H7 (cell line): ENCODE data around the gene KIAA0232. TPM values are rescaled to one million over a fixed set of nuclear protein-coding genes. Genes with fewer than 3 reads are reported as not detected.

Experiments used
- DNase-seq: peaks from one replicate; pipeline ENCODE4 v3.0.0; 2012
- H3K27me3 ChIP-seq: 2 replicates; pipeline ENCODE4 v1.6.0; 2011; ENCODE audit warnings: mild to moderate bottlenecking, low read length; ENCODE audit not compliant: control insufficient read depth, insufficient read depth
- H3K36me3 ChIP-seq: replicated peaks from 2 replicates; pipeline ENCODE4 v1.5.1; 2011; ENCODE audit warnings: low read length; ENCODE audit not compliant: control insufficient read depth, insufficient read depth
- H3K4me3 ChIP-seq: 2 replicates; pipeline ENCODE4 v1.5.1; 2011; ENCODE audit warnings: low read depth, mild to moderate bottlenecking, control low read depth, low read length, moderate library complexity; ENCODE audit not compliant: insufficient read depth
- total RNA-seq: library from RNA; depleted of rRNA; stranded (reverse); fragments of >200 nt; shearing (Covaris generic); gene quantifications from 2 replicates; pipeline ENCODE4 v1.2.3, GENCODE V29; 2014

Gene KIAA0232
- total RNA-seq, 1 experiment from 2014 or later: 11.5 TPM

- Histone ChIP-seq H3K4me3 (no peak overlapping the region), H3K27me3 (no peaks in the 10 kb centered on the region), H3K36me3 (no peaks in the 10 kb centered on the region)
- DNase-seq: no peak
These were observed 16.8 kb upstream of the KIAA0232 start for GRCh38 chr4:6765703-6766102.

- no peaks in the 10 kb centered on the region for H3K27me3 ChIP-seq
- H3K4me3 ChIP-seq: no peak overlapping the region
- no peaks in the 10 kb centered on the region for H3K36me3 ChIP-seq
- DNase-seq: no peak
These were observed 15.2 kb upstream of the KIAA0232 start for GRCh38 chr4:6767386-6767747.

GRCh38 chr4:6767748-6768538 is 14.6 kb upstream of the KIAA0232 start:
- no peaks in the 10 kb centered on the region for H3K27me3 ChIP-seq
- H3K36me3 ChIP-seq: no peaks in the 10 kb centered on the region
- DNase-seq: no peak
- no peak overlapping the region for H3K4me3 ChIP-seq

GRCh38 chr4:6768539-6768905 is 14.0 kb upstream of the KIAA0232 start:
- no peaks in the 10 kb centered on the region for H3K36me3 ChIP-seq
- H3K27me3 ChIP-seq: no peaks in the 10 kb centered on the region
- no peak overlapping the region for H3K4me3 ChIP-seq
- DNase-seq: no peak

- no peak for DNase-seq
- no peaks in the 10 kb centered on the region for H3K27me3 ChIP-seq
- H3K4me3 ChIP-seq: no peak overlapping the region
- H3K36me3 ChIP-seq: no peaks in the 10 kb centered on the region
These were observed 13.1 kb upstream of the KIAA0232 start for GRCh38 chr4:6769233-6769988.

- no peak for DNase-seq
- H3K4me3 ChIP-seq: no peak overlapping the region
- H3K27me3 ChIP-seq: no peaks in the 10 kb centered on the region
- H3K36me3 ChIP-seq: no peaks in the 10 kb centered on the region
These were observed 12.5 kb upstream of the KIAA0232 start for GRCh38 chr4:6769989-6770420.

GRCh38 chr4:6770581-6771228 is 11.8 kb upstream of the KIAA0232 start:
- Histone ChIP-seq H3K36me3 (no peaks in the 10 kb centered on the region), H3K27me3 (no peaks in the 10 kb centered on the region), H3K4me3 (no peak overlapping the region)
- no peak for DNase-seq

GRCh38 chr4:6771229-6771671 is 11.3 kb upstream of the KIAA0232 start:
- Histone ChIP-seq H3K4me3 (no peak overlapping the region), H3K36me3 (no peaks in the 10 kb centered on the region), H3K27me3 (no peaks in the 10 kb centered on the region)
- no peak for DNase-seq

- no peak for DNase-seq
- H3K36me3 ChIP-seq: no peaks in the 10 kb centered on the region
- H3K27me3 ChIP-seq: no peaks in the 10 kb centered on the region
- H3K4me3 ChIP-seq: no peak overlapping the region
These were observed 10.2 kb upstream of the KIAA0232 start for GRCh38 chr4:6772223-6772928.

GRCh38 chr4:6773106-6773505 is 9.4 kb upstream of the KIAA0232 start:
- no peak overlapping the region for H3K4me3 ChIP-seq
- H3K27me3 ChIP-seq: no peaks in the 10 kb centered on the region
- H3K36me3 ChIP-seq: no peaks in the 10 kb centered on the region
- DNase-seq: no peak

- no peak for DNase-seq
These were observed 8.6 kb upstream of the KIAA0232 start for GRCh38 chr4:6773616-6774540.

GRCh38 chr4:6775746-6776145 is 6.8 kb upstream of the KIAA0232 start:
- Histone ChIP-seq H3K4me3 (no peak overlapping the region), H3K36me3 (no peaks in the 10 kb centered on the region), H3K27me3 (no peaks in the 10 kb centered on the region)
- peak; percentile 22 for DNase-seq

More at GRCh38 chr4:6773616-6774540, 8.6 kb upstream of the KIAA0232 start:
- Histone ChIP-seq H3K27me3 (no peaks in the 10 kb centered on the region), H3K4me3 (no peak overlapping the region), H3K36me3 (no peaks in the 10 kb centered on the region)

- no peak for DNase-seq
- Histone ChIP-seq H3K4me3 (no peak overlapping the region), H3K36me3 (no peaks in the 10 kb centered on the region), H3K27me3 (peaks cover 4% of the 10 kb centered on the region)
These were observed 5.4 kb upstream of the KIAA0232 start for GRCh38 chr4:6776920-6777635.
